ENCODE data around the gene GPR153. TPM values are rescaled to one million over a fixed set of nuclear protein-coding genes. Genes with fewer than 3 reads are reported as not detected.

The GPR153 gene
- polyA plus RNA-seq, 3 donors, result 0.04 to 0.69 TPM; not detected in 1

- no peak for DNase-seq
- no peak overlapping the region for H2AFZ ChIP-seq (ENCODE audit: insufficient read depth, low read depth, low read length, poor library complexity, severe bottlenecking)
- H3K4me3 ChIP-seq (replicated peaks in 1 of 3; ENCODE audit: low read depth in 2 of 3, low read length in 3 of 3), result no peak overlapping the region
- Mint-ChIP-seq H3K27me3 (ENCODE audit: low read depth in 3 of 3) (peaks cover 0 to 2% (median 0%) of the 10 kb centered on the region in 3 donors), H3K9me3 (no peaks in the 10 kb centered on the region), H3K4me1 (no peaks in the 10 kb centered on the region), H3K4me3 (no peak overlapping the region), H3K27ac (no peak overlapping the region), H3K36me3 (no peaks in the 10 kb centered on the region)
- H3K4me1 ChIP-seq (ENCODE audit: control insufficient read depth in 1 of 2, insufficient read depth in 2 of 2, low read length in 2 of 2), result no peaks in the 10 kb centered on the region
- TF ChIP-seq CTCF (IDR thresholded peaks at IDR 0.05), result no peak
- no peaks in the 10 kb centered on the region for H3K27me3 ChIP-seq (ENCODE audit: control insufficient read depth in 2 of 2, insufficient read depth in 2 of 2, low read length in 2 of 2)
- no peaks in the 10 kb centered on the region for H3K9me3 ChIP-seq (replicated peaks in 1 of 2; ENCODE audit: control insufficient read depth in 1 of 2, insufficient read depth in 1 of 2, low read length in 2 of 2)
- H3K9ac ChIP-seq (ENCODE audit: insufficient read depth, low read length, poor library complexity, severe bottlenecking), result no peak overlapping the region
- H4K20me1 ChIP-seq (ENCODE audit: insufficient read depth, low read length), result no peaks in the 10 kb centered on the region
- no peak overlapping the region for H3K27ac ChIP-seq (ENCODE audit: low read depth in 1 of 2, low read length in 2 of 2)
- intact Hi-C loops (cut with micrococcal nuclease), result no loop called here
- no peaks in the 10 kb centered on the region for H3K36me3 ChIP-seq (replicated peaks in 1 of 2; ENCODE audit: control insufficient read depth in 1 of 2, insufficient read depth in 2 of 2, low read length in 2 of 2)
- no peak overlapping the region for H3K4me2 ChIP-seq (replicated peaks; ENCODE audit: extremely low read depth, low read length, poor library complexity, severe bottlenecking)
- 99% methylated on average over 9 of the region's 17 CpGs for WGBS (ENCODE audit: insufficient coverage)
- H3K79me2 ChIP-seq (ENCODE audit: insufficient read depth, low read length), result no peaks in the 10 kb centered on the region
Observed at GRCh38 chr1:6282577-6283270, 21.8 kb upstream of the GPR153 start.

GRCh38 chr1:6281511-6282402 is 20.9 kb upstream of the GPR153 start:
- H3K4me3 Mint-ChIP-seq, result no peak overlapping the region
- no peak overlapping the region for H3K4me2 ChIP-seq (replicated peaks; ENCODE audit: extremely low read depth, low read length, poor library complexity, severe bottlenecking)
- no peaks in the 10 kb centered on the region for H3K9me3 ChIP-seq (replicated peaks in 1 of 2; ENCODE audit: control insufficient read depth in 1 of 2, insufficient read depth in 1 of 2, low read length in 2 of 2)
- H3K79me2 ChIP-seq (ENCODE audit: insufficient read depth, low read length), result no peaks in the 10 kb centered on the region
- H3K36me3 Mint-ChIP-seq, result no peaks in the 10 kb centered on the region
- H3K4me1 ChIP-seq (ENCODE audit: control insufficient read depth in 1 of 2, insufficient read depth in 2 of 2, low read length in 2 of 2), result no peaks in the 10 kb centered on the region
- 92% methylated on average over 18 of the region's 19 CpGs for WGBS (ENCODE audit: insufficient coverage)
- H3K27ac ChIP-seq (ENCODE audit: low read depth in 1 of 2, low read length in 2 of 2), result no peak overlapping the region
- H3K9me3 Mint-ChIP-seq, result no peaks in the 10 kb centered on the region
- no peaks in the 10 kb centered on the region for H4K20me1 ChIP-seq (ENCODE audit: insufficient read depth, low read length)
- no peak overlapping the region for H2AFZ ChIP-seq (ENCODE audit: insufficient read depth, low read depth, low read length, poor library complexity, severe bottlenecking)
- H3K27me3 Mint-ChIP-seq (ENCODE audit: low read depth in 3 of 3), result peaks cover 0 to 2% (median 0%) of the 10 kb centered on the region in 3 donors
- TF ChIP-seq CTCF (IDR thresholded peaks at IDR 0.05), result no peak
- H3K4me3 ChIP-seq (replicated peaks in 1 of 3; ENCODE audit: low read depth in 2 of 3, low read length in 3 of 3), result no peak overlapping the region
- intact Hi-C loops (cut with micrococcal nuclease), result no loop called here
- peak overlapping the region in 2 of 7 donors; percentile 41 to 42 for H3K27ac Mint-ChIP-seq
- no peaks in the 10 kb centered on the region for H3K4me1 Mint-ChIP-seq
- H3K27me3 ChIP-seq (ENCODE audit: control insufficient read depth in 2 of 2, insufficient read depth in 2 of 2, low read length in 2 of 2), result no peaks in the 10 kb centered on the region
- no peaks in the 10 kb centered on the region for H3K36me3 ChIP-seq (replicated peaks in 1 of 2; ENCODE audit: control insufficient read depth in 1 of 2, insufficient read depth in 2 of 2, low read length in 2 of 2)
- H3K9ac ChIP-seq (ENCODE audit: insufficient read depth, low read length, poor library complexity, severe bottlenecking), result no peak overlapping the region
- DNase-seq, result no peak

All from CD14-positive monocyte (primary cell).